ENCODE results near the gene KRTAP6-2. TPM values are rescaled to one million over a fixed set of nuclear protein-coding genes. Genes with fewer than 3 reads are reported as not detected.

Gene KRTAP6-2
- total RNA-seq, 1 donor from 2014 or later = not detected

GRCh38 chr21:30579346-30579745 lies 19.4 kb downstream of the KRTAP6-2 start:
- Histone ChIP-seq H3K27ac (no peak overlapping the region), H3K4me3 (no peak overlapping the region), H3K36me3 (no peaks in the 10 kb centered on the region), H3K4me1 (no peaks in the 10 kb centered on the region), H3K9me3 (no peaks in the 10 kb centered on the region), H3K27me3 (no peaks in the 10 kb centered on the region)
- DNase-seq (no peak), ATAC-seq (no peak)
- TF ChIP-seq, protein P1, sequence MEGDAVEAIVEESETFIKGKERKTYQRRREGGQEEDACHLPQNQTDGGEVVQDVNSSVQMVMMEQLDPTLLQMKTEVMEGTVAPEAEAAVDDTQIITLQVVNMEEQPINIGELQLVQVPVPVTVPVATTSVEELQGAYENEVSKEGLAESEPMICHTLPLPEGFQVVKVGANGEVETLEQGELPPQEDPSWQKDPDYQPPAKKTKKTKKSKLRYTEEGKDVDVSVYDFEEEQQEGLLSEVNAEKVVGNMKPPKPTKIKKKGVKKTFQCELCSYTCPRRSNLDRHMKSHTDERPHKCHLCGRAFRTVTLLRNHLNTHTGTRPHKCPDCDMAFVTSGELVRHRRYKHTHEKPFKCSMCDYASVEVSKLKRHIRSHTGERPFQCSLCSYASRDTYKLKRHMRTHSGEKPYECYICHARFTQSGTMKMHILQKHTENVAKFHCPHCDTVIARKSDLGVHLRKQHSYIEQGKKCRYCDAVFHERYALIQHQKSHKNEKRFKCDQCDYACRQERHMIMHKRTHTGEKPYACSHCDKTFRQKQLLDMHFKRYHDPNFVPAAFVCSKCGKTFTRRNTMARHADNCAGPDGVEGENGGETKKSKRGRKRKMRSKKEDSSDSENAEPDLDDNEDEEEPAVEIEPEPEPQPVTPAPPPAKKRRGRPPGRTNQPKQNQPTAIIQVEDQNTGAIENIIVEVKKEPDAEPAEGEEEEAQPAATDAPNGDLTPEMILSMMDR (IDR thresholded peaks at IDR 0.05) = no peak
- intact Hi-C loops (cut with DNase I) = no loop called here

DNA sequence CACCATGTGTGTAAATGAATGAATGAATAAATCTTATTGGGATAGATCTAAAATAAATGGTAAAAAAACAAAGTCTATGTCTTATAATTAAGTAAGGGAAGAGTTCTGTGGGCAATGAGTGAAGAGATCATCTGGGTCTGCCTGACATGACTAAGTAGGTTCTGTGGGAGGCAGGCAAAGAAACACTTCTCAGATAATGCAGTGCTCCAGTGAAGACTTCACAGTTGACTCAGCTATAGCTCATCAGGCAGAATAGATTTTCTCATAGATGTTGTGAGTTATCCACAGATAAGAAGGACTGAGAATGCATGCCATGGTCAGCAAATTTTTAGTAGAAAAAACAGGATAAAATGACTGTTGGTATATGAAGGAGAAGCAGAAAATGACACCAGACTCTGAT lies 20.9 kb downstream of the KRTAP6-2 start:
- no peaks in the 10 kb centered on the region for H3K9me3 ChIP-seq
- no peaks in the 10 kb centered on the region for H3K36me3 ChIP-seq
- no peaks in the 10 kb centered on the region for H3K27me3 ChIP-seq
- ATAC-seq = no peak
- H3K4me1 ChIP-seq = no peaks in the 10 kb centered on the region
- intact Hi-C loops (cut with DNase I) = no loop called here
- no peak overlapping the region for H3K27ac ChIP-seq
- TF ChIP-seq, protein P1 (IDR thresholded peaks at IDR 0.05) = no peak
- no peak overlapping the region for H3K4me3 ChIP-seq
- DNase-seq = no peak

DNA sequence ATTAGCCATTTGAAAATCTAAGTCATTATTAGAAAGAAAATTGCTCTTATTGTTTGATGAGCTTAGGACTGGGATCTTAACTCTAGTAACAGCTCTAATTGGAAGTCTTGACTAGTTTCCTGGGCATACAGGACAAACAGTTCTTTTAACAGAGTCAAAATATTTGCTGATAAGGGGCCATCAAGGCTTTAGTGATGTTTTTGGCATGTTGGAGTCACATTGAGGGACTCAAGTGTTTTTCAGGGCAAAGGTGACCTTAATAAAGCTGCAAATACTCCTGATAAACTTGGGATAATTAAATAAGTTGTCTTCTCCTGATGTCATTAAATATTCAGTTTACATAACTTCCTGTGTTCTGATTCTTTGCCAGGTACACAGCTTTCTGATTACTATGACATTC lies 31.1 kb downstream of the KRTAP6-2 start:
- Histone ChIP-seq H3K4me1 (no peaks in the 10 kb centered on the region), H3K27ac (no peak overlapping the region), H3K9me3 (no peaks in the 10 kb centered on the region), H3K4me3 (no peak overlapping the region), H3K36me3 (no peaks in the 10 kb centered on the region), H3K27me3 (no peaks in the 10 kb centered on the region)
- no peak for DNase-seq
- intact Hi-C loops (cut with DNase I) = no loop called here
- ATAC-seq = no peak
- TF ChIP-seq, protein P1 (IDR thresholded peaks at IDR 0.05) = no peak

DNA sequence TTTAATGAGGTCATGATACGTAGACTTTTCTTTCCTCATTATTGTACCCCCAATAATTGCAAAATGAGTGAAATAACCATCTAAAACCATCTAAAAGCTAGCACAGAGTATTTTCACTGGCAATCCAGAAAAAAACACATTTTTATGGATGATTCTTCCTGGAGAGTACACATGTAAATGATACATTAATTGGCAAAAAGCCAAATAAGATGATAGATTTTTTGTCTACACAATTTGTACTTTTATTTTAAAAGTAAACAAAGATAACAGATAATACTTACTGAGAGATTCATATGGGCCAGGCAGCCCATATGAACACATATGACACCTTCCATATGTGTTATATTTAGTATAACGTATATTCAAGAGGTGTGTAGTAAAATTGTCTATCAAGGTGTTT lies 35.1 kb downstream of the KRTAP6-2 start:
- H3K4me3 ChIP-seq = no peak overlapping the region
- intact Hi-C loops (cut with DNase I) = no loop called here

DNA sequence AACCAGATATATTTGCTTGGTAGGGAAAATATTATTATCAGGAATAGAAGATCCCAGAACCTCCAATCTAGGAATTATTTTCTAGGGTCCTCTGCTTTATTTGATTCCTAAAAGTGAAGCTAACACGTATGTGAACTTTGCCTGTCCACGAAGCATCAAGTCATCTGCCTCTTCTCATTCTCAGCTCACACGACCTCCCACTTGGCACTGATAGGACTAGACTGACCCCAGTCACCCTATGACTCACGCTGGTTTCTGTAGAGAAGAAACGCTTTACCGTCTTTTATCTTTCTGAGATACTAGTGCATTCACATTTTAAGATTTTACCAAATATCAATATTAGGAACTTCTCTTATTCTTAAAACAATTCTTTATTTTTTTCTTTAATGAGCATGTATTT lies 35.6 kb downstream of the KRTAP6-2 start:
- H3K4me1 ChIP-seq = no peaks in the 10 kb centered on the region
- no peak overlapping the region for H3K27ac ChIP-seq
- H3K9me3 ChIP-seq = no peaks in the 10 kb centered on the region
- TF ChIP-seq, protein P1 (IDR thresholded peaks at IDR 0.05) = no peak
- H3K27me3 ChIP-seq = no peaks in the 10 kb centered on the region
- no peak overlapping the region for H3K4me3 ChIP-seq
- ATAC-seq (no peak), DNase-seq (no peak)
- no peaks in the 10 kb centered on the region for H3K36me3 ChIP-seq
- intact Hi-C loops (cut with DNase I) = no loop called here

More for the DNA sequence above, 35.1 kb downstream of the KRTAP6-2 start:
- H3K4me1 ChIP-seq = no peaks in the 10 kb centered on the region
- no peak for DNase-seq
- H3K27me3 ChIP-seq = no peaks in the 10 kb centered on the region
- no peaks in the 10 kb centered on the region for H3K36me3 ChIP-seq
- TF ChIP-seq, protein P1 (IDR thresholded peaks at IDR 0.05) = no peak
- no peak overlapping the region for H3K27ac ChIP-seq
- H3K9me3 ChIP-seq = no peaks in the 10 kb centered on the region
- ATAC-seq = no peak

- TF ChIP-seq, protein P1 (IDR thresholded peaks at IDR 0.05) = no peak
- no peaks in the 10 kb centered on the region for H3K27me3 ChIP-seq
- H3K4me3 ChIP-seq = no peak overlapping the region
- no peak overlapping the region for H3K27ac ChIP-seq
- H3K4me1 ChIP-seq = no peaks in the 10 kb centered on the region
- DNase-seq (no peak), ATAC-seq (no peak)
- H3K36me3 ChIP-seq = no peaks in the 10 kb centered on the region
- intact Hi-C loops (cut with DNase I) = no loop called here
- H3K9me3 ChIP-seq = no peaks in the 10 kb centered on the region
Measured at GRCh38 chr21:30561957-30562356, 36.7 kb downstream of the KRTAP6-2 start.
